ENCODE results near the gene LCN15. TPM values are rescaled to one million over a fixed set of nuclear protein-coding genes. Genes with fewer than 3 reads are reported as not detected.

LCN15 gene
- total and polyA plus RNA-seq, 4 donors: not detected

GRCh38 chr9:136794281-136794999 is 30.1 kb upstream of the LCN15 start:
- peaks cover 0 to 2% (median under 1%) of the 10 kb centered on the region in 4 donors for H3K36me3 ChIP-seq (ENCODE audit: control insufficient read depth in 4 of 4, insufficient read depth in 3 of 4, low read depth in 1 of 4, low read length in 3 of 4)
- peaks cover 10 to 37% (median 31%) of the 10 kb centered on the region in 4 donors for H3K4me1 ChIP-seq (ENCODE audit: control insufficient read depth in 4 of 4, insufficient read depth in 4 of 4, low read length in 3 of 4)
- 89% methylated on average over 14 of the region's 14 CpGs for WGBS

GRCh38 chr9:136793086-136793946 is 29.0 kb upstream of the LCN15 start:
- Histone ChIP-seq H3K27me3 (ENCODE audit: control insufficient read depth in 4 of 4, insufficient read depth in 4 of 4, low read length in 3 of 4) (no peaks in the 10 kb centered on the region), H3K9me3 (ENCODE audit: control insufficient read depth in 4 of 4, low read length in 3 of 4) (no peaks in the 10 kb centered on the region), H3K9ac (ENCODE audit: low read depth in 1 of 2, low read length in 2 of 2) (no peak overlapping the region), H3K4me1 (ENCODE audit: control insufficient read depth in 4 of 4, insufficient read depth in 4 of 4, low read length in 3 of 4) (peaks cover 6 to 39% (median 30%) of the 10 kb centered on the region in 4 donors), H3K4me3 (ENCODE audit: low read depth in 1 of 3, low read length in 3 of 3) (no peak overlapping the region), H3K27ac (ENCODE audit: low read depth in 1 of 2, low read length in 2 of 2) (no peak overlapping the region), H3K36me3 (ENCODE audit: control insufficient read depth in 4 of 4, insufficient read depth in 3 of 4, low read depth in 1 of 4, low read length in 3 of 4) (peaks cover 0 to 2% (median under 1%) of the 10 kb centered on the region in 4 donors)
- peak; percentile 64 for DNase-seq (ENCODE audit: low spot score)
- TF ChIP-seq TAF1 (conservative IDR thresholded peaks at IDR 0.05) (no peak), CTCF (IDR thresholded peaks at IDR 0.05; ENCODE audit: low read depth, low read length, missing input control) (no peak), GABPA (IDR thresholded peaks at IDR 0.05 in 1 of 2, conservative IDR thresholded peaks at IDR 0.05 in 1 of 2) (no peak), FOXA1 (IDR thresholded peaks at IDR 0.05) (no peak), ATF3 (IDR thresholded peaks at IDR 0.05) (no peak), HNF4G (IDR thresholded peaks at IDR 0.05) (no peak), RAD21 (IDR thresholded peaks at IDR 0.05) (no peak), JUND (IDR thresholded peaks at IDR 0.05) (no peak), EGR1 (IDR thresholded peaks at IDR 0.05; ENCODE audit: low read depth in 2 of 2) (no peak), FOXA2 (IDR thresholded peaks at IDR 0.05) (no peak), RXRA (IDR thresholded peaks at IDR 0.05) (no peak), HNF4A (conservative IDR thresholded peaks at IDR 0.05) (no peak)
- TF ChIP-seq, protein P1, sequence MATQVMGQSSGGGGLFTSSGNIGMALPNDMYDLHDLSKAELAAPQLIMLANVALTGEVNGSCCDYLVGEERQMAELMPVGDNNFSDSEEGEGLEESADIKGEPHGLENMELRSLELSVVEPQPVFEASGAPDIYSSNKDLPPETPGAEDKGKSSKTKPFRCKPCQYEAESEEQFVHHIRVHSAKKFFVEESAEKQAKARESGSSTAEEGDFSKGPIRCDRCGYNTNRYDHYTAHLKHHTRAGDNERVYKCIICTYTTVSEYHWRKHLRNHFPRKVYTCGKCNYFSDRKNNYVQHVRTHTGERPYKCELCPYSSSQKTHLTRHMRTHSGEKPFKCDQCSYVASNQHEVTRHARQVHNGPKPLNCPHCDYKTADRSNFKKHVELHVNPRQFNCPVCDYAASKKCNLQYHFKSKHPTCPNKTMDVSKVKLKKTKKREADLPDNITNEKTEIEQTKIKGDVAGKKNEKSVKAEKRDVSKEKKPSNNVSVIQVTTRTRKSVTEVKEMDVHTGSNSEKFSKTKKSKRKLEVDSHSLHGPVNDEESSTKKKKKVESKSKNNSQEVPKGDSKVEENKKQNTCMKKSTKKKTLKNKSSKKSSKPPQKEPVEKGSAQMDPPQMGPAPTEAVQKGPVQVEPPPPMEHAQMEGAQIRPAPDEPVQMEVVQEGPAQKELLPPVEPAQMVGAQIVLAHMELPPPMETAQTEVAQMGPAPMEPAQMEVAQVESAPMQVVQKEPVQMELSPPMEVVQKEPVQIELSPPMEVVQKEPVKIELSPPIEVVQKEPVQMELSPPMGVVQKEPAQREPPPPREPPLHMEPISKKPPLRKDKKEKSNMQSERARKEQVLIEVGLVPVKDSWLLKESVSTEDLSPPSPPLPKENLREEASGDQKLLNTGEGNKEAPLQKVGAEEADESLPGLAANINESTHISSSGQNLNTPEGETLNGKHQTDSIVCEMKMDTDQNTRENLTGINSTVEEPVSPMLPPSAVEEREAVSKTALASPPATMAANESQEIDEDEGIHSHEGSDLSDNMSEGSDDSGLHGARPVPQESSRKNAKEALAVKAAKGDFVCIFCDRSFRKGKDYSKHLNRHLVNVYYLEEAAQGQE (IDR thresholded peaks at IDR 0.05): no peak
- 76% methylated on average over 17 of the region's 17 CpGs for WGBS

More at GRCh38 chr9:136794281-136794999, 30.1 kb upstream of the LCN15 start:
- no peak for DNase-seq (ENCODE audit: low spot score)
- H3K27me3 ChIP-seq (ENCODE audit: control insufficient read depth in 4 of 4, insufficient read depth in 4 of 4, low read length in 3 of 4): no peaks in the 10 kb centered on the region
- no peaks in the 10 kb centered on the region for H3K9me3 ChIP-seq (ENCODE audit: control insufficient read depth in 4 of 4, low read length in 3 of 4)
- no peak overlapping the region for H3K4me3 ChIP-seq (ENCODE audit: low read depth in 1 of 3, low read length in 3 of 3)
- no peak overlapping the region for H3K27ac ChIP-seq (ENCODE audit: low read depth in 1 of 2, low read length in 2 of 2)
- H3K9ac ChIP-seq (ENCODE audit: low read depth in 1 of 2, low read length in 2 of 2): no peak overlapping the region
- no peak for TF ChIP-seq HNF4A (conservative IDR thresholded peaks at IDR 0.05)
- no peak for TF ChIP-seq YY1 (IDR thresholded peaks at IDR 0.05)
- no peak for TF ChIP-seq NR2F2 (IDR thresholded peaks at IDR 0.05)
- TF ChIP-seq RXRA (IDR thresholded peaks at IDR 0.05): no peak

All from liver (tissue), 9 donors.